SK-N-SH (cell line): Measurements from ENCODE around the gene ABI1. TPM values are rescaled to one million over a fixed set of nuclear protein-coding genes. Genes with fewer than 3 reads are reported as not detected.

Experiments
- CTCF ChIA-PET: fragments of 300-600, 350-600 bp; formaldehyde crosslinking; extraction: SDS; loops from one replicate; lab custom pipeline; 2021; lab: Yijun Ruan, JAX
- POLR2A ChIA-PET: fragments of 350-600 bp; sonication (Branson Sonifier 250); formaldehyde crosslinking; extraction: SDS; loops from one replicate; lab custom pipeline; 2020; ENCODE audit warnings: antibody characterized with exemption, inconsistent platforms; lab: Yijun Ruan, JAX
- DNase-seq: peaks from one replicate; pipeline ENCODE4 v3.0.0; 2012
- H2AFZ ChIP-seq: fragments of 200-600 bp; sonication (generic); 2 replicates; pipeline ENCODE4 v1.8.1; 2016; ENCODE audit warnings: antibody characterized with exemption, mild to moderate bottlenecking, low read depth
- H3F3A ChIP-seq: fragments of 200-600 bp; sonication (generic); replicated peaks from 2 replicates; pipeline ENCODE3; 2016; ENCODE audit warnings: antibody characterized with exemption, mild to moderate bottlenecking; ENCODE audit not compliant: insufficient read depth
- H3K27ac ChIP-seq, 2 experiments: fragments of 200-500 bp in 1 of 2; fragments of 200-600 bp in 1 of 2; sonication (Bioruptor generic) in 1 of 2; sonication (generic), shearing (Covaris generic) in 1 of 2; 2 replicates each; pipeline versions ENCODE4 v1.5.1 to v1.6.1; 2014 to 2016; ENCODE audit warnings: low read depth in 2 of 2, inconsistent platforms in 1 of 2, low read length in 1 of 2, mild to moderate bottlenecking in 1 of 2, mixed read lengths in 1 of 2
- H3K27me3 ChIP-seq: fragments of 200-600 bp; sonication (generic), shearing (Covaris generic); 2 replicates; pipeline ENCODE4 v1.6.1; 2016; ENCODE audit warnings: mixed run types; ENCODE audit not compliant: insufficient read depth
- H3K36me3 ChIP-seq, 2 experiments: fragments of 200-500 bp in 1 of 2; fragments of 200-600 bp in 1 of 2; sonication (Bioruptor generic) in 1 of 2; sonication (generic) in 1 of 2; replicated peaks in 1 of 2; 2 replicates each; pipeline versions ENCODE3 to v1.5.1; 2014 to 2016; ENCODE audit warnings: low read length in 1 of 2, mild to moderate bottlenecking in 1 of 2; ENCODE audit not compliant: insufficient read depth in 2 of 2, control insufficient read depth in 1 of 2
- H3K4me1 ChIP-seq, 2 experiments: fragments of 200-500 bp in 1 of 2; fragments of 200-600 bp in 1 of 2; sonication (Bioruptor generic) in 1 of 2; sonication (generic), shearing (Covaris generic) in 1 of 2; 2 replicates each; pipeline versions ENCODE4 v1.5.1 to v1.6.1; 2014 to 2016; ENCODE audit warnings: low read depth in 1 of 2, low read length in 1 of 2, mixed run types in 1 of 2; ENCODE audit not compliant: insufficient read depth in 2 of 2, control insufficient read depth in 1 of 2
- H3K4me2 ChIP-seq: fragments of 200-600 bp; sonication (generic), shearing (Covaris generic); 2 replicates; pipeline ENCODE4 v1.6.1; 2017; ENCODE audit warnings: mixed run types
- H3K4me3 ChIP-seq, 2 experiments: fragments of 200-500 bp in 1 of 2; fragments of 200-600 bp in 1 of 2; sonication (Bioruptor generic) in 1 of 2; sonication (generic), shearing (Covaris generic) in 1 of 2; 2 replicates each; pipeline versions ENCODE4 v1.5.1 to v1.8.1; 2014 to 2016; ENCODE audit warnings: low read depth in 2 of 2, inconsistent platforms in 1 of 2, low read length in 1 of 2, mild to moderate bottlenecking in 1 of 2, mixed read lengths in 1 of 2, moderate library complexity in 1 of 2
- H3K79me2 ChIP-seq: fragments of 200-600 bp; sonication (generic); 2 replicates; pipeline ENCODE4 v1.8.1; 2017; ENCODE audit warnings: mild to moderate bottlenecking; ENCODE audit not compliant: insufficient read depth
- H3K9ac ChIP-seq: fragments of 200-600 bp; sonication (generic); 2 replicates; pipeline ENCODE4 v1.6.1; 2017; ENCODE audit warnings: mixed run types
- H3K9me2 ChIP-seq: fragments of 200-600 bp; sonication (generic); 2 replicates; pipeline ENCODE4 v1.6.1; 2017; ENCODE audit warnings: mixed run types
- H3K9me3 ChIP-seq: fragments of 200-600 bp; sonication (generic); 2 replicates; pipeline ENCODE4 v1.6.1; 2017; ENCODE audit warnings: mixed run types, mild to moderate bottlenecking, moderate library complexity
- H4K20me1 ChIP-seq: fragments of 200-600 bp; sonication (generic); 2 replicates; pipeline ENCODE4 v1.6.1; 2017; ENCODE audit warnings: mild to moderate bottlenecking, mixed run types; ENCODE audit not compliant: insufficient read depth
- ELF1 ChIP-seq: IDR thresholded peaks from 2 replicates; pipeline ENCODE4 v1.4.0; 2012
- FOXJ3 ChIP-seq: sonication (generic); formaldehyde crosslinking; IDR thresholded peaks from 2 replicates; pipeline ENCODE4 v1.5.1; 2020; ENCODE audit warnings: mild to moderate bottlenecking, missing genetic modification reagents
- GABPA ChIP-seq: IDR thresholded peaks from 2 replicates; pipeline ENCODE4 v1.4.0; 2012; ENCODE audit warnings: low read depth, mild to moderate bottlenecking
- JUND ChIP-seq: IDR thresholded peaks from 2 replicates; pipeline ENCODE4 v1.4.0; 2012
- MXI1 ChIP-seq: IDR thresholded peaks from 2 replicates; pipeline ENCODE4 v1.6.1; 2012; ENCODE audit warnings: mild to moderate bottlenecking, low read depth, low read length, improper control_type of control experiment
- NFIC ChIP-seq: IDR thresholded peaks from 2 replicates; pipeline ENCODE4 v1.4.0; 2012; ENCODE audit warnings: borderline replicate concordance
- RAD21 ChIP-seq: IDR thresholded peaks from 2 replicates; pipeline ENCODE4 v1.6.1; 2012; ENCODE audit warnings: mild to moderate bottlenecking, low read length
- REST ChIP-seq: IDR thresholded peaks from 2 replicates; pipeline ENCODE4 v1.6.1; 2012; ENCODE audit warnings: mild to moderate bottlenecking, low read depth, low read length, moderate library complexity
- SIN3A ChIP-seq: IDR thresholded peaks from 2 replicates; pipeline ENCODE4 v1.6.1; 2012; ENCODE audit warnings: low read depth, mild to moderate bottlenecking, low read length, moderate library complexity, borderline replicate concordance
- SMC3 ChIP-seq: IDR thresholded peaks from 2 replicates; pipeline ENCODE4 v1.6.1; 2012; ENCODE audit warnings: low read depth, low read length, improper control_type of control experiment
- WGBS: methylation state at CpG from one replicate; pipeline ENCODE4 v1.1.6; 2017; ENCODE audit warnings: low lambda C conversion rate; 5-methylcytosine and 5-hydroxymethylcytosine counted together
- polyA plus RNA-seq, 3 experiments: library from polyadenylated mRNA; depleted of rRNA; stranded (reverse); fragments of >200 nt; gene quantifications; 2 replicates each; pipeline ENCODE4 v1.2.3, GENCODE V29; 2012
- TF ChIP-seq, protein P1 (sequence below): fragments of 150-350 bp; IDR thresholded peaks from 2 replicates; pipeline ENCODE4 v1.6.1; 2016; ENCODE audit warnings: mild to moderate bottlenecking, low read depth, low read length
- TF ChIP-seq, protein P2 (sequence below): fragments of 150-350 bp; IDR thresholded peaks from 2 replicates; pipeline ENCODE4 v1.6.1; 2017; ENCODE audit warnings: antibody characterized with exemption, low read length, low read depth, borderline replicate concordance
- TF ChIP-seq, protein P3 (sequence below): fragments of 200-600 bp; sonication (generic); IDR thresholded peaks from 2 replicates; pipeline ENCODE4 v1.6.1; 2017; ENCODE audit warnings: antibody characterized with exemption, mild to moderate bottlenecking, moderate library complexity

The ABI1 gene
- polyA plus RNA-seq, 1 of the 3 experiments (the other 2 are of a cell fraction): 36.7 TPM

- TF ChIP-seq, protein P1, sequence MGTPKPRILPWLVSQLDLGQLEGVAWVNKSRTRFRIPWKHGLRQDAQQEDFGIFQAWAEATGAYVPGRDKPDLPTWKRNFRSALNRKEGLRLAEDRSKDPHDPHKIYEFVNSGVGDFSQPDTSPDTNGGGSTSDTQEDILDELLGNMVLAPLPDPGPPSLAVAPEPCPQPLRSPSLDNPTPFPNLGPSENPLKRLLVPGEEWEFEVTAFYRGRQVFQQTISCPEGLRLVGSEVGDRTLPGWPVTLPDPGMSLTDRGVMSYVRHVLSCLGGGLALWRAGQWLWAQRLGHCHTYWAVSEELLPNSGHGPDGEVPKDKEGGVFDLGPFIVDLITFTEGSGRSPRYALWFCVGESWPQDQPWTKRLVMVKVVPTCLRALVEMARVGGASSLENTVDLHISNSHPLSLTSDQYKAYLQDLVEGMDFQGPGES: no peak
- TF ChIP-seq, protein P2, sequence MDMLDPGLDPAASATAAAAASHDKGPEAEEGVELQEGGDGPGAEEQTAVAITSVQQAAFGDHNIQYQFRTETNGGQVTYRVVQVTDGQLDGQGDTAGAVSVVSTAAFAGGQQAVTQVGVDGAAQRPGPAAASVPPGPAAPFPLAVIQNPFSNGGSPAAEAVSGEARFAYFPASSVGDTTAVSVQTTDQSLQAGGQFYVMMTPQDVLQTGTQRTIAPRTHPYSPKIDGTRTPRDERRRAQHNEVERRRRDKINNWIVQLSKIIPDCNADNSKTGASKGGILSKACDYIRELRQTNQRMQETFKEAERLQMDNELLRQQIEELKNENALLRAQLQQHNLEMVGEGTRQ: no peak
- TF ChIP-seq SMC3 (no peak), ELF1 (no peak)
Measured at GRCh38 chr10:26870766-26871165, 10.0 kb upstream of the ABI1 start (continued).

DNA sequence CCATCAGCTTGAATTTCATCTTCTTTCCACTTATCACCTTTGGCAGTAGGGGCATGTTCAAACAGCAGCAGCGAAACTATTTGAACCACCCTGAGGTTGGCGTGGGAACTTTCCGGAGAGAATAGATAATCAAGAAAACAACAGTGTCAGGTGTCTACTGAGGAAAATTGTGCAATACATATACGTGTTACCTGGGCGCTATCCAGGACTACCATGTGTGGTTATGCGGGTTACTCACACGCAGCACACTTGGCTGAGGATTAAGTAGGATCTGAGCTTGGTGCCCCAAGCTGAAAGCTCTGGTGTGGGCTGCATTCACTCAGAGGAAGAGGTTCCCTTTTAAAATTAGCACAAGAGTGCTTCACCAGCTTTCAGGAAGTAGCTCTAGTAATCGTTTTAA is 8.8 kb upstream of the ABI1 start:
- POLR2A ChIA-PET: no interaction called here

GRCh38 chr10:26863351-26864076 is 2.8 kb upstream of the ABI1 start:
- Histone ChIP-seq H3K36me3 (no peaks in the 10 kb centered on the region), H3K79me2 (peaks cover 14% of the 10 kb centered on the region), H3F3A (peaks cover 4% of the 10 kb centered on the region), H3K27ac (no peak overlapping the region), H4K20me1 (peaks cover 6% of the 10 kb centered on the region), H2AFZ (no peak overlapping the region), H3K9me3 (no peaks in the 10 kb centered on the region), H3K9me2 (no peaks in the 10 kb centered on the region), H3K27me3 (no peaks in the 10 kb centered on the region; the same call in 1 of the 2 replicates), H3K4me2 (no peak overlapping the region), H3K4me3 (no peak overlapping the region), H3K4me1 (peaks cover 0 to 6% of the 10 kb centered on the region in 2 experiments; a peak in 2 of 4 replicates), H3K9ac (no peak overlapping the region)
- 37% methylated on average over 3 of the region's 3 CpGs for WGBS
- CTCF ChIA-PET: interaction anchor here (4.1 kb wide), 1 partner anchor 17 kb away, joined by 43 read pairs; no protein-coding TSS in a partner anchor
- no peak for DNase-seq
- POLR2A ChIA-PET: no interaction called here
- no peak for TF ChIP-seq RAD21
- TF ChIP-seq JUND: no peak
- TF ChIP-seq REST: no peak
- TF ChIP-seq GABPA: no peak
- TF ChIP-seq, protein P3, sequence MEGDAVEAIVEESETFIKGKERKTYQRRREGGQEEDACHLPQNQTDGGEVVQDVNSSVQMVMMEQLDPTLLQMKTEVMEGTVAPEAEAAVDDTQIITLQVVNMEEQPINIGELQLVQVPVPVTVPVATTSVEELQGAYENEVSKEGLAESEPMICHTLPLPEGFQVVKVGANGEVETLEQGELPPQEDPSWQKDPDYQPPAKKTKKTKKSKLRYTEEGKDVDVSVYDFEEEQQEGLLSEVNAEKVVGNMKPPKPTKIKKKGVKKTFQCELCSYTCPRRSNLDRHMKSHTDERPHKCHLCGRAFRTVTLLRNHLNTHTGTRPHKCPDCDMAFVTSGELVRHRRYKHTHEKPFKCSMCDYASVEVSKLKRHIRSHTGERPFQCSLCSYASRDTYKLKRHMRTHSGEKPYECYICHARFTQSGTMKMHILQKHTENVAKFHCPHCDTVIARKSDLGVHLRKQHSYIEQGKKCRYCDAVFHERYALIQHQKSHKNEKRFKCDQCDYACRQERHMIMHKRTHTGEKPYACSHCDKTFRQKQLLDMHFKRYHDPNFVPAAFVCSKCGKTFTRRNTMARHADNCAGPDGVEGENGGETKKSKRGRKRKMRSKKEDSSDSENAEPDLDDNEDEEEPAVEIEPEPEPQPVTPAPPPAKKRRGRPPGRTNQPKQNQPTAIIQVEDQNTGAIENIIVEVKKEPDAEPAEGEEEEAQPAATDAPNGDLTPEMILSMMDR: no peak
- no peak for TF ChIP-seq MXI1

More for the DNA sequence above, 8.8 kb upstream of the ABI1 start:
- no peak overlapping the region for H3K4me3 ChIP-seq
- no peak for DNase-seq
- no peaks in the 10 kb centered on the region for H4K20me1 ChIP-seq
- no peak overlapping the region for H3K27ac ChIP-seq
- no peaks in the 10 kb centered on the region for H3K79me2 ChIP-seq
- CTCF ChIA-PET: interaction anchor here (0.6 to 7.1 kb wide), 3 partner anchors 8 to 38 kb away, joined by 3 to 39 read pairs (median 7); partner anchors contain the start of gene ABI1
- no peaks in the 10 kb centered on the region for H3K9me2 ChIP-seq
- H3K27me3 ChIP-seq: no peaks in the 10 kb centered on the region; the same call in 1 of the 2 replicates
- no peak for TF ChIP-seq FOXJ3 (CRISPR knock-in tag)
- TF ChIP-seq, protein P3: no peak
- TF ChIP-seq SIN3A: no peak
- TF ChIP-seq NFIC: no peak
- TF ChIP-seq JUND: no peak
- TF ChIP-seq, all 33 proteins: peak for 0
- Histone ChIP-seq H3K4me2 (no peak overlapping the region), H2AFZ (no peak overlapping the region), H3K9me3 (no peaks in the 10 kb centered on the region), H3K9ac (no peak overlapping the region), H3K36me3 (no peaks in the 10 kb centered on the region), H3K4me1 (no peaks in the 10 kb centered on the region), H3F3A (no peaks in the 10 kb centered on the region)
- 53% methylated on average over 8 of the region's 8 CpGs for WGBS
